GM19239 (cell line): ENCODE data around the gene KCNB1.

Experiments
- DNase-seq: peaks from one replicate; pipeline ENCODE4 v3.0.0; 2011; ENCODE audit warnings: low spot score; ENCODE audit not compliant: insufficient read length
- FAIRE-seq: peaks from 2 replicates; lab custom pipeline; 2011; peaks lifted over from hg19 to GRCh38; lab: Jason Lieb, UNC

The KCNB1 gene

GRCh38 chr20:49446808-49447207, 35.7 kb downstream of the KCNB1 start:
- DNase-seq (no peak), FAIRE-seq (no peak)

GRCh38 chr20:49446080-49446479, 36.4 kb downstream of the KCNB1 start:
- DNase-seq: no peak
- no peak for FAIRE-seq

- no peak for FAIRE-seq
- DNase-seq: no peak
Measured at GRCh38 chr20:49445176-49445575, 37.3 kb downstream of the KCNB1 start.

- FAIRE-seq (no peak), DNase-seq (no peak)
Measured at GRCh38 chr20:49444553-49444990, 37.9 kb downstream of the KCNB1 start.

GRCh38 chr20:49437057-49437456, 45.4 kb downstream of the KCNB1 start:
- no peak for DNase-seq
- FAIRE-seq: no peak

- no peak for FAIRE-seq
- no peak for DNase-seq
Measured at GRCh38 chr20:49435639-49436038, 46.8 kb downstream of the KCNB1 start.

- FAIRE-seq: no peak
- DNase-seq: no peak
Measured at GRCh38 chr20:49433333-49433732, 49.1 kb downstream of the KCNB1 start.

- no peak for DNase-seq
- no peak for FAIRE-seq
Measured at GRCh38 chr20:49432550-49432949, 49.9 kb downstream of the KCNB1 start.

GRCh38 chr20:49431329-49431728, 51.1 kb downstream of the KCNB1 start:
- no peak for FAIRE-seq
- no peak for DNase-seq

- no peak for FAIRE-seq
Measured at GRCh38 chr20:49430320-49430719, 52.1 kb downstream of the KCNB1 start.

GRCh38 chr20:49427751-49428518, 54.5 kb downstream of the KCNB1 start:
- no peak for FAIRE-seq
- no peak for DNase-seq

More at GRCh38 chr20:49430320-49430719, 52.1 kb downstream of the KCNB1 start:
- DNase-seq: no peak

- DNase-seq: no peak
- FAIRE-seq: no peak
Measured at GRCh38 chr20:49426873-49427272, 55.6 kb downstream of the KCNB1 start.

- FAIRE-seq (no peak), DNase-seq (no peak)
Measured at GRCh38 chr20:49426395-49426794, 56.1 kb downstream of the KCNB1 start.

- DNase-seq (no peak), FAIRE-seq (no peak)
Measured at GRCh38 chr20:49424536-49424935, 57.9 kb downstream of the KCNB1 start.

GRCh38 chr20:49422161-49422560, 60.3 kb downstream of the KCNB1 start:
- FAIRE-seq (no peak), DNase-seq (no peak)

- DNase-seq: no peak
- no peak for FAIRE-seq
Measured at GRCh38 chr20:49420811-49421295, 61.6 kb downstream of the KCNB1 start.

GRCh38 chr20:49420292-49420691, 62.2 kb downstream of the KCNB1 start:
- DNase-seq (no peak), FAIRE-seq (no peak)

- FAIRE-seq (no peak), DNase-seq (no peak)
Measured at GRCh38 chr20:49419785-49420184, 62.7 kb downstream of the KCNB1 start.

GRCh38 chr20:49418809-49419208, 63.7 kb downstream of the KCNB1 start:
- no peak for FAIRE-seq
- DNase-seq: no peak

GRCh38 chr20:49417843-49418555, 64.5 kb downstream of the KCNB1 start:
- FAIRE-seq: no peak
- DNase-seq: no peak

- FAIRE-seq (no peak), DNase-seq (no peak)
Measured at GRCh38 chr20:49415668-49416044, 66.8 kb downstream of the KCNB1 start.
